ENCODE data around the gene FOXJ3.
"Not testable (repeated sequence)": the region's sequence is repeated elsewhere in the genome, so short reads cannot be mapped to it uniquely, and the experiment has no call there.

The FOXJ3 gene

GRCh38 chr1:42259059-42259738 lies 75.8 kb downstream of the FOXJ3 start:
- no peak for DNase-seq (ENCODE audit: low read depth in 2 of 3, low spot score in 2 of 3)

GRCh38 chr1:42258218-42258617 lies 76.8 kb downstream of the FOXJ3 start:
- no peak for DNase-seq (ENCODE audit: low read depth in 2 of 3, low spot score in 2 of 3)

GRCh38 chr1:42251042-42251441 lies 84.0 kb downstream of the FOXJ3 start:
- no peak for DNase-seq (ENCODE audit: low read depth in 2 of 3, low spot score in 2 of 3)

- DNase-seq (ENCODE audit: low read depth in 2 of 3, low spot score in 2 of 3) = no peak
These were observed 84.9 kb downstream of the FOXJ3 start for GRCh38 chr1:42250164-42250563.

- no peak for DNase-seq (ENCODE audit: low read depth in 2 of 3, low spot score in 2 of 3)
These were observed 93.9 kb downstream of the FOXJ3 start for GRCh38 chr1:42240966-42241755.

GRCh38 chr1:42239555-42239954 lies 95.5 kb downstream of the FOXJ3 start:
- DNase-seq (ENCODE audit: low read depth in 2 of 3, low spot score in 2 of 3) = no peak

- no peak for DNase-seq (ENCODE audit: low read depth in 2 of 3, low spot score in 2 of 3)
These were observed 96.0 kb downstream of the FOXJ3 start for GRCh38 chr1:42239041-42239440.

- DNase-seq (ENCODE audit: low read depth in 2 of 3, low spot score in 2 of 3) = no peak
These were observed 103.8 kb downstream of the FOXJ3 start for GRCh38 chr1:42231253-42231652.

- DNase-seq (ENCODE audit: low read depth in 2 of 3, low spot score in 2 of 3) = no peak
These were observed 106.1 kb downstream of the FOXJ3 start for GRCh38 chr1:42228938-42229337.

- DNase-seq (ENCODE audit: low read depth in 2 of 3, low spot score in 2 of 3) = no peak
These were observed 112.0 kb downstream of the FOXJ3 start for GRCh38 chr1:42223036-42223435.

- DNase-seq (ENCODE audit: low read depth in 2 of 3, low spot score in 2 of 3) = no peak
These were observed 113.0 kb downstream of the FOXJ3 start for GRCh38 chr1:42221952-42222606.

GRCh38 chr1:42221456-42221855 lies 113.6 kb downstream of the FOXJ3 start:
- DNase-seq (ENCODE audit: low read depth in 2 of 3, low spot score in 2 of 3) = no peak

GRCh38 chr1:42219627-42220026 lies 115.4 kb downstream of the FOXJ3 start:
- DNase-seq (ENCODE audit: low read depth in 2 of 3, low spot score in 2 of 3) = no peak

- DNase-seq (ENCODE audit: low read depth in 2 of 3, low spot score in 2 of 3) = no peak
These were observed 120.6 kb downstream of the FOXJ3 start for GRCh38 chr1:42214447-42214871.

GRCh38 chr1:42211224-42211623 lies 123.8 kb downstream of the FOXJ3 start:
- DNase-seq (ENCODE audit: low read depth in 2 of 3, low spot score in 2 of 3) = no peak

GRCh38 chr1:42210421-42211133 lies 124.5 kb downstream of the FOXJ3 start:
- DNase-seq (ENCODE audit: low read depth in 2 of 3, low spot score in 2 of 3) = no peak

- DNase-seq (ENCODE audit: low read depth in 2 of 3, low spot score in 2 of 3) = no peak
These were observed 125.3 kb downstream of the FOXJ3 start for GRCh38 chr1:42209526-42210251.

- DNase-seq (ENCODE audit: low read depth in 2 of 3, low spot score in 2 of 3) = not testable (repeated sequence)
These were observed 128.1 kb downstream of the FOXJ3 start for GRCh38 chr1:42206930-42207329.

GRCh38 chr1:42206164-42206563 lies 128.9 kb downstream of the FOXJ3 start:
- DNase-seq (ENCODE audit: low read depth in 2 of 3, low spot score in 2 of 3) = no peak

GRCh38 chr1:42201986-42202385 lies 133.0 kb downstream of the FOXJ3 start:
- DNase-seq (ENCODE audit: low read depth in 2 of 3, low spot score in 2 of 3) = no peak

- DNase-seq (ENCODE audit: low read depth in 2 of 3, low spot score in 2 of 3) = no peak
These were observed 136.8 kb downstream of the FOXJ3 start for GRCh38 chr1:42198251-42198650.

Measured in activated CD8-positive, alpha-beta memory T cell treated with anti-CD3 and anti-CD28 coated beads for 48 hours (primary cell).